Body of pancreas (tissue), 4 donors: ENCODE results near the gene FGF21.

Experiments used
- POLR2A ChIP-seq, 3 donors: fragments of 450-650 bp; IDR thresholded peaks; one replicate each; pipeline ENCODE4 v1.6.1; 2016; ENCODE audit warnings: antibody characterized with exemption in 3 of 3, mild to moderate bottlenecking in 2 of 3
- TF ChIP-seq, protein P1 (sequence below), 7 experiments: fragments of 450-650 bp in 4 of 7; fragments of 200-600 bp in 3 of 7; sonication (generic) in 3 of 7; IDR thresholded peaks; one replicate each; pipeline ENCODE4 v1.5.1; 2016 to 2019; ENCODE audit warnings: antibody characterized with exemption in 7 of 7

DNA sequence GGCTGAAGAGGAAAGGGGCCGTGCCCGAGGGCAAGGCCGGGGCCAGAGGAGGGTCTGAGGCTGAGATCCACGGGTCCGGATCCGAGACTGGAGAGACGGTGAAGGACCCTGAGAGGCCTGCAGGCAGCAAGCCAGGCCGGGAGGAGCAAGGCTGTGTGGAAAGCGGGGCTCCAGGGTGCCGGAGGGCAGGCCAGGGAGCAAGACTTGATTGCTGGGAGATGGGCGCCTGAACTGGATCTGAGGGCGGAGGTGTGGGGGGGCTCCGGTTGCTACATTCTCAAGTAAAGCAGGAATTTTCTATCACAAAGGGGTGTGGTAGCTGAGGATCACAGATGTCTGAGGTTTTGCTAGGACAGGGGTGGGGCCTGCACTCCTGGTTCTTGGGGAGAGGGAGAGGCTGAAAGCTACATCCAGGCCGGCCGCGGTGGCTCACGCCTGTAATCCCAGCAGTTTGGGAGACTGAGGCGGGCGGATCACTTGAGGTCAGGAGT, 39.6 kb upstream of the FGF21 start:
- TF ChIP-seq, protein P1, sequence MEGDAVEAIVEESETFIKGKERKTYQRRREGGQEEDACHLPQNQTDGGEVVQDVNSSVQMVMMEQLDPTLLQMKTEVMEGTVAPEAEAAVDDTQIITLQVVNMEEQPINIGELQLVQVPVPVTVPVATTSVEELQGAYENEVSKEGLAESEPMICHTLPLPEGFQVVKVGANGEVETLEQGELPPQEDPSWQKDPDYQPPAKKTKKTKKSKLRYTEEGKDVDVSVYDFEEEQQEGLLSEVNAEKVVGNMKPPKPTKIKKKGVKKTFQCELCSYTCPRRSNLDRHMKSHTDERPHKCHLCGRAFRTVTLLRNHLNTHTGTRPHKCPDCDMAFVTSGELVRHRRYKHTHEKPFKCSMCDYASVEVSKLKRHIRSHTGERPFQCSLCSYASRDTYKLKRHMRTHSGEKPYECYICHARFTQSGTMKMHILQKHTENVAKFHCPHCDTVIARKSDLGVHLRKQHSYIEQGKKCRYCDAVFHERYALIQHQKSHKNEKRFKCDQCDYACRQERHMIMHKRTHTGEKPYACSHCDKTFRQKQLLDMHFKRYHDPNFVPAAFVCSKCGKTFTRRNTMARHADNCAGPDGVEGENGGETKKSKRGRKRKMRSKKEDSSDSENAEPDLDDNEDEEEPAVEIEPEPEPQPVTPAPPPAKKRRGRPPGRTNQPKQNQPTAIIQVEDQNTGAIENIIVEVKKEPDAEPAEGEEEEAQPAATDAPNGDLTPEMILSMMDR (IDR thresholded peaks at IDR 0.05), result no peak
- TF ChIP-seq POLR2A (IDR thresholded peaks at IDR 0.05), result no peak
